NCI-H446 treated with DMSO at 0.1 percent for 48 hours (cell line): Measurements from ENCODE around the gene CD96.

Experiments used
- DNase-seq: peaks from one replicate; lab custom pipeline; 2025; lab: John Stamatoyannopoulos, UW

CD96 gene

GRCh38 chr3:111676211-111677006, 134.4 kb downstream of the CD96 start:
- no peak for DNase-seq

GRCh38 chr3:111677007-111677392, 135.0 kb downstream of the CD96 start:
- no peak for DNase-seq

- no peak for DNase-seq
Observed at GRCh38 chr3:111681661-111682426, 139.8 kb downstream of the CD96 start.

- no peak for DNase-seq
Observed at GRCh38 chr3:111684640-111685039, 142.6 kb downstream of the CD96 start.

- no peak for DNase-seq
Observed at GRCh38 chr3:111688190-111688800, 146.3 kb downstream of the CD96 start.

GRCh38 chr3:111690242-111690641, 148.2 kb downstream of the CD96 start:
- DNase-seq = no peak

- DNase-seq = no peak
Observed at GRCh38 chr3:111691293-111691909, 149.4 kb downstream of the CD96 start.

GRCh38 chr3:111692593-111693552, 150.9 kb downstream of the CD96 start:
- no peak for DNase-seq

GRCh38 chr3:111694471-111694870, 152.5 kb downstream of the CD96 start:
- no peak for DNase-seq

GRCh38 chr3:111695636-111696117, 153.7 kb downstream of the CD96 start:
- no peak for DNase-seq

- DNase-seq = no peak
Observed at GRCh38 chr3:111700054-111700453, 158.1 kb downstream of the CD96 start.

GRCh38 chr3:111701292-111701906, 159.4 kb downstream of the CD96 start:
- DNase-seq = no peak
